ENCODE data around the gene MPP3.

DNA sequence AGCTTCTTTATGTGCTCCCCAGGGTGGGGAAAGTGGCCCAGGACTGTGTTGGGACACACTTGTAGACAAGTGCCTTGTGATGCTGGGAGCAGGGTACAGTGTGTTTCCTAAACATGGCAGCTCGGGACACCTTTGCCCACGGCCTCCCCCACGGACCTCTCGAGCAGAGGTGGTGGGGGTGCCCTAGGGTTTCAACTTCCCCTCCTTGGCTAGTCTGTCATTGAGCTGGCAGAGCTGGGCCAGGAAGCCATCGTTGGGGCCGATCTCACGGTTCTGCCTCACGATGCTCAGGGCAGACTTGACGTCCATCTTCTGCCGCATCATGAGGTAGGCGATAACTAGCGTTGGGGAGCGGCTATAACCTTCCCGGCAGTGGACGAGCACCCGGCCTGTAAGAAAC, 63.5 kb downstream of the MPP3 start:
- TF ChIP-seq EZH2phosphoT487 (IDR thresholded peaks at IDR 0.05; ENCODE audit: borderline replicate concordance, low read depth, low read length): no peak
- TF ChIP-seq, protein P1, sequence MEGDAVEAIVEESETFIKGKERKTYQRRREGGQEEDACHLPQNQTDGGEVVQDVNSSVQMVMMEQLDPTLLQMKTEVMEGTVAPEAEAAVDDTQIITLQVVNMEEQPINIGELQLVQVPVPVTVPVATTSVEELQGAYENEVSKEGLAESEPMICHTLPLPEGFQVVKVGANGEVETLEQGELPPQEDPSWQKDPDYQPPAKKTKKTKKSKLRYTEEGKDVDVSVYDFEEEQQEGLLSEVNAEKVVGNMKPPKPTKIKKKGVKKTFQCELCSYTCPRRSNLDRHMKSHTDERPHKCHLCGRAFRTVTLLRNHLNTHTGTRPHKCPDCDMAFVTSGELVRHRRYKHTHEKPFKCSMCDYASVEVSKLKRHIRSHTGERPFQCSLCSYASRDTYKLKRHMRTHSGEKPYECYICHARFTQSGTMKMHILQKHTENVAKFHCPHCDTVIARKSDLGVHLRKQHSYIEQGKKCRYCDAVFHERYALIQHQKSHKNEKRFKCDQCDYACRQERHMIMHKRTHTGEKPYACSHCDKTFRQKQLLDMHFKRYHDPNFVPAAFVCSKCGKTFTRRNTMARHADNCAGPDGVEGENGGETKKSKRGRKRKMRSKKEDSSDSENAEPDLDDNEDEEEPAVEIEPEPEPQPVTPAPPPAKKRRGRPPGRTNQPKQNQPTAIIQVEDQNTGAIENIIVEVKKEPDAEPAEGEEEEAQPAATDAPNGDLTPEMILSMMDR (conservative IDR thresholded peaks at IDR 0.05; ENCODE audit: low read length): no peak
